B cell (primary cell): Measurements from ENCODE around the gene EMP2. TPM values are rescaled to one million over a fixed set of nuclear protein-coding genes. Genes with fewer than 3 reads are reported as not detected.
A peak's percentile ranks its signal among the peaks of the same experiment; 100 is the strongest.

ENCODE experiments used
- ATAC-seq: fragments of 200-7000 bp; cut with Tn5 transposase; one replicate; pipeline ENCODE4 v1.10.0; 2021; ENCODE audit warnings: low read depth, mild to moderate bottlenecking, moderate number of reproducible peaks, moderate library complexity
- CTCF ChIA-PET: fragments of 350-600 bp; sonication (Branson Sonifier 250); formaldehyde crosslinking; loops from one replicate; lab custom pipeline; 2021; ENCODE audit warnings: antibody characterized with exemption, inconsistent platforms; lab: Charles Lee
- POLR2A ChIA-PET: fragments of 350-600 bp; sonication (Branson Sonifier 250); formaldehyde crosslinking; loops from one replicate; lab custom pipeline; 2021; ENCODE audit warnings: antibody characterized with exemption; lab: Charles Lee
- DNase-seq: peaks from one replicate; pipeline ENCODE4 v3.0.0; 2013
- H2AFZ ChIP-seq: 2 replicates; pipeline ENCODE4 v1.6.1; 2012; ENCODE audit warnings: mild to moderate bottlenecking, low read depth, low read length; ENCODE audit not compliant: insufficient read depth, poor library complexity, severe bottlenecking
- H3K27ac ChIP-seq, 2 donors: 1 replicate in 1 of 2; 2 replicates in 1 of 2; pipeline ENCODE4 v1.5.1; 2012 to 2013; ENCODE audit warnings: low read length in 2 of 2, mild to moderate bottlenecking in 2 of 2, moderate library complexity in 1 of 2
- H3K27me3 ChIP-seq, 4 experiments: fragments of 200-600 bp in 1 of 4; sonication (generic) in 1 of 4; replicated peaks in 1 of 4; 1 replicate in 2 of 4; 2 replicates in 2 of 4; pipeline versions ENCODE4 v1.6.1 to v1.7.0; 2013 to 2016; ENCODE audit warnings: low read length in 3 of 4, mild to moderate bottlenecking in 2 of 4, mixed read lengths in 1 of 4, moderate library complexity in 1 of 4; ENCODE audit not compliant: insufficient read depth in 4 of 4, control insufficient read depth in 3 of 4; ENCODE audit errors: control extremely low read depth in 1 of 4
- H3K36me3 ChIP-seq, 2 experiments: replicated peaks in 1 of 2; 1 replicate in 1 of 2; 2 replicates in 1 of 2; pipeline versions ENCODE4 v1.6.1 to v1.7.1; 2013; ENCODE audit warnings: low read length in 1 of 2; ENCODE audit not compliant: insufficient read depth in 2 of 2, control insufficient read depth in 1 of 2; ENCODE audit errors: control extremely low read depth in 1 of 2, extremely low read depth in 1 of 2
- H3K4me1 ChIP-seq, 2 donors: fragments of 200-600 bp in 1 of 2; sonication (generic) in 1 of 2; 1 replicate in 1 of 2; 2 replicates in 1 of 2; pipeline versions ENCODE4 v1.5.1 to v1.6.1; 2013 to 2017; ENCODE audit warnings: low read length in 2 of 2; ENCODE audit not compliant: control insufficient read depth in 2 of 2, insufficient read depth in 2 of 2
- H3K4me2 ChIP-seq: replicated peaks from 2 replicates; pipeline ENCODE3; 2012; ENCODE audit warnings: mild to moderate bottlenecking, low read depth, low read length; ENCODE audit not compliant: poor library complexity, severe bottlenecking
- H3K4me3 ChIP-seq, 5 experiments: fragments of 200-600 bp in 1 of 5; sonication (generic) in 1 of 5; 1 replicate in 3 of 5; 2 replicates in 2 of 5; pipeline versions ENCODE4 v1.5.1 to v1.7.0; 2011 to 2016; ENCODE audit warnings: low read length in 4 of 5, mild to moderate bottlenecking in 4 of 5, low read depth in 2 of 5, control low read depth in 1 of 5, moderate library complexity in 1 of 5; ENCODE audit not compliant: insufficient read depth in 1 of 5; ENCODE audit errors: control extremely low read depth in 1 of 5, extremely low read depth in 1 of 5
- H3K79me2 ChIP-seq: fragments of 200-600 bp; sonication (generic); one replicate; pipeline ENCODE4 v1.6.0; 2016; ENCODE audit warnings: low read length; ENCODE audit not compliant: control insufficient read depth, insufficient read depth
- H3K9ac ChIP-seq: fragments of 200-600 bp; sonication (generic); 2 replicates; pipeline ENCODE4 v1.6.1; 2017; ENCODE audit warnings: mild to moderate bottlenecking, low read length, moderate library complexity
- H3K9me3 ChIP-seq, 3 donors: one replicate each; pipeline versions ENCODE4 v1.6.1 to v1.7.1; 2013; ENCODE audit warnings: low read length in 2 of 3; ENCODE audit not compliant: control insufficient read depth in 2 of 3, insufficient read depth in 1 of 3; ENCODE audit errors: control extremely low read depth in 1 of 3
- H4K20me1 ChIP-seq: 2 replicates; pipeline ENCODE4 v1.6.0; 2012; ENCODE audit warnings: mild to moderate bottlenecking, low read length; ENCODE audit not compliant: insufficient read depth, control insufficient read depth, poor library complexity, severe bottlenecking
- H3K27ac Mint-ChIP-seq: one replicate; pipeline ENCODE4 v1.8.0; 2021; ENCODE audit warnings: mixed read lengths
- H3K27me3 Mint-ChIP-seq: one replicate; pipeline ENCODE4 v1.8.0; 2021; ENCODE audit warnings: mixed read lengths
- H3K4me1 Mint-ChIP-seq: one replicate; pipeline ENCODE4 v1.8.0; 2021; ENCODE audit warnings: mixed read lengths
- H3K4me3 Mint-ChIP-seq: one replicate; pipeline ENCODE4 v1.8.0; 2021; ENCODE audit warnings: mixed read lengths
- H3K9me3 Mint-ChIP-seq: one replicate; pipeline ENCODE4 v1.8.0; 2022; ENCODE audit warnings: mixed read lengths; ENCODE audit not compliant: insufficient read depth
- CTCF ChIP-seq: fragments of 200-600 bp; IDR thresholded peaks from one replicate; pipeline ENCODE4 v1.8.0; 2022; ENCODE audit warnings: antibody characterized with exemption, mild to moderate bottlenecking
- EZH2 ChIP-seq: IDR thresholded peaks from 2 replicates; pipeline ENCODE4 v1.6.1; 2012; ENCODE audit warnings: borderline replicate concordance, low read depth, mild to moderate bottlenecking, moderate library complexity, low read length; ENCODE audit not compliant: insufficient read depth, poor library complexity, severe bottlenecking
- WGBS: methylation state at CpG from one replicate; pipeline ENCODE4 v1.1.5; 2013; ENCODE audit warnings: missing lambda C conversion rate; ENCODE audit not compliant: insufficient coverage; 5-methylcytosine and 5-hydroxymethylcytosine counted together
- intact Hi-C: fragments of 100-400 bp; cut with micrococcal nuclease; formaldehyde crosslinking; loops from one replicate; pipeline ENCODE4 v1.10.0; 2022
- polyA plus RNA-seq: library from polyadenylated mRNA; depleted of rRNA; stranded (reverse); fragments of >200 nt; gene quantifications from 2 replicates; pipeline ENCODE4 v1.2.3, GENCODE V29; 2012
- total RNA-seq, 2 donors: library from RNA; stranded (reverse); fragments of 120-200 nt in 1 of 2; gene quantifications; 1 replicate in 1 of 2; 2 replicates in 1 of 2; pipeline versions ENCODE4 v1.2.3 to v1.2.4, GENCODE V29; 2013 to 2022

Gene EMP2
- total and polyA plus RNA-seq, 2 donors (not counting 1 experiment from before 2014, with no cell fraction given): 0.01 TPM; not detected in 1

GRCh38 chr16:10504404-10504885, 76.0 kb downstream of the EMP2 start:
- ATAC-seq: no peak
- POLR2A ChIA-PET: interaction anchor here (0.6 to 0.8 kb wide), 2 partner anchors 122 to 189 kb away, joined by 3 to 4 read pairs; no protein-coding TSS in a partner anchor
- Mint-ChIP-seq H3K4me3 (no peak overlapping the region), H3K4me1 (peaks cover 13% of the 10 kb centered on the region), H3K27ac (peak overlapping the region; percentile 33), H3K27me3 (no peaks in the 10 kb centered on the region), H3K9me3 (no peaks in the 10 kb centered on the region)
- TF ChIP-seq CTCF (no peak), EZH2 (no peak)
- Histone ChIP-seq H3K4me3 (no peak overlapping the region), H3K4me1 (peaks cover 8 to 13% of the 10 kb centered on the region in 2 donors), H2AFZ (no peak overlapping the region), H3K36me3 (no peaks in the 10 kb centered on the region), H3K4me2 (no peak overlapping the region), H3K9ac (no peak overlapping the region), H3K9me3 (no peaks in the 10 kb centered on the region), H3K79me2 (no peaks in the 10 kb centered on the region), H3K27ac (no peak overlapping the region), H3K27me3 (no peaks in the 10 kb centered on the region), H4K20me1 (no peaks in the 10 kb centered on the region)
- intact Hi-C loops: loop anchor here (10.0 kb wide), 1 partner anchor 120 kb away; the partner anchor contains the start of gene ATF7IP2
- DNase-seq: no peak
- CTCF ChIA-PET: interaction anchor here (0.6 to 13.3 kb wide), 8 partner anchors 9 to 249 kb away, joined by 3 to 230 read pairs (median 5); no protein-coding TSS in a partner anchor
- WGBS: 100% methylated on average over 1 of the region's 2 CpGs

GRCh38 chr16:10502776-10503175, 77.6 kb downstream of the EMP2 start:
- Histone ChIP-seq H2AFZ (no peak overlapping the region), H3K4me1 (peaks cover 8 to 11% of the 10 kb centered on the region in 2 donors), H3K27me3 (no peaks in the 10 kb centered on the region), H3K9me3 (peaks cover 0 to under 1% (median 0%) of the 10 kb centered on the region in 3 donors), H3K4me3 (no peak overlapping the region), H3K27ac (no peak overlapping the region), H3K4me2 (no peak overlapping the region), H3K79me2 (no peaks in the 10 kb centered on the region), H3K9ac (no peak overlapping the region), H3K36me3 (no peaks in the 10 kb centered on the region), H4K20me1 (no peaks in the 10 kb centered on the region)
- ChIA-PET POLR2A (no interaction called here), CTCF (interaction anchor here (9.9 to 13.3 kb wide), 2 partner anchors 187 to 247 kb away, joined by 166 to 230 read pairs; no protein-coding TSS in a partner anchor)
- TF ChIP-seq CTCF: no peak
- no peak for TF ChIP-seq EZH2
- Mint-ChIP-seq H3K4me1 (peaks cover 12% of the 10 kb centered on the region), H3K27ac (no peak overlapping the region), H3K9me3 (no peaks in the 10 kb centered on the region), H3K27me3 (no peaks in the 10 kb centered on the region), H3K4me3 (no peak overlapping the region)
- ATAC-seq (no peak), DNase-seq (no peak)
- intact Hi-C loops: loop anchor here (10.0 kb wide), 1 partner anchor 118 kb away; the partner anchor contains the start of gene ATF7IP2
- WGBS: 93% methylated on average over 2 of the region's 6 CpGs
